ENCODE measurements around the gene SEBOX. TPM values are rescaled to one million over a fixed set of nuclear protein-coding genes. Genes with fewer than 3 reads are reported as not detected.

SEBOX gene
- total and polyA plus RNA-seq, 2 donors (not counting 1 experiment from before 2014, with no cell fraction given) = not detected

- Mint-ChIP-seq H3K27me3 (no peaks in the 10 kb centered on the region), H3K4me1 (peaks cover 22% of the 10 kb centered on the region), H3K4me3 (no peak overlapping the region), H3K27ac (no peak overlapping the region), H3K9me3 (ENCODE audit: insufficient read depth) (no peaks in the 10 kb centered on the region)
- Histone ChIP-seq H3K9me3 (ENCODE audit: control extremely low read depth in 1 of 3, control insufficient read depth in 2 of 3, insufficient read depth in 1 of 3, low read length in 2 of 3) (no peaks in the 10 kb centered on the region), H2AFZ (ENCODE audit: insufficient read depth, low read depth, low read length, poor library complexity, severe bottlenecking) (no peak overlapping the region), H3K9ac (ENCODE audit: low read length) (no peak overlapping the region), H3K79me2 (ENCODE audit: control insufficient read depth, insufficient read depth, low read length) (no peaks in the 10 kb centered on the region), H3K27me3 (replicated peaks in 1 of 4; ENCODE audit: control extremely low read depth in 1 of 4, control insufficient read depth in 3 of 4, insufficient read depth in 4 of 4, low read length in 3 of 4) (no peaks in the 10 kb centered on the region), H3K4me2 (replicated peaks; ENCODE audit: low read depth, low read length, poor library complexity, severe bottlenecking) (no peak overlapping the region), H4K20me1 (ENCODE audit: control insufficient read depth, insufficient read depth, low read length, poor library complexity, severe bottlenecking) (no peaks in the 10 kb centered on the region), H3K4me3 (ENCODE audit: control extremely low read depth in 1 of 5, extremely low read depth in 1 of 5, insufficient read depth in 1 of 5, low read depth in 2 of 5, low read length in 4 of 5) (no peak overlapping the region), H3K36me3 (replicated peaks in 1 of 2; ENCODE audit: control extremely low read depth in 1 of 2, control insufficient read depth in 1 of 2, extremely low read depth in 1 of 2, insufficient read depth in 2 of 2, low read length in 1 of 2) (no peaks in the 10 kb centered on the region), H3K27ac (ENCODE audit: low read length in 2 of 2) (no peak overlapping the region), H3K4me1 (ENCODE audit: control insufficient read depth in 2 of 2, insufficient read depth in 2 of 2, low read length in 2 of 2) (peaks cover 13 to 22% of the 10 kb centered on the region in 2 donors)
- DNase-seq = no peak
- ChIA-PET POLR2A (no interaction called here), CTCF (no interaction called here)
- intact Hi-C loops (cut with micrococcal nuclease) = loop anchor here (5.0 kb wide), 1 partner anchor 34 kb away; no protein-coding TSS in a partner anchor
- WGBS (ENCODE audit: insufficient coverage) = 100% methylated on average over 1 of the region's 4 CpGs
- no peak for ATAC-seq (ENCODE audit: low read depth)
- TF ChIP-seq CTCF (IDR thresholded peaks at IDR 0.05) (no peak), EZH2 (IDR thresholded peaks at IDR 0.05; ENCODE audit: borderline replicate concordance, insufficient read depth, low read depth, low read length, poor library complexity, severe bottlenecking) (no peak)
These were observed 48.9 kb downstream of the SEBOX start for GRCh38 chr17:28315846-28316705.

- WGBS (ENCODE audit: insufficient coverage) = no CpG with 5 or more reads among the region's 2 CpGs
- no peaks in the 10 kb centered on the region for H3K36me3 ChIP-seq (replicated peaks in 1 of 2; ENCODE audit: control extremely low read depth in 1 of 2, control insufficient read depth in 1 of 2, extremely low read depth in 1 of 2, insufficient read depth in 2 of 2, low read length in 1 of 2)
- no peaks in the 10 kb centered on the region for H3K79me2 ChIP-seq (ENCODE audit: control insufficient read depth, insufficient read depth, low read length)
- Mint-ChIP-seq H3K27ac (no peak overlapping the region), H3K4me1 (peaks cover 13% of the 10 kb centered on the region), H3K27me3 (no peaks in the 10 kb centered on the region), H3K9me3 (ENCODE audit: insufficient read depth) (no peaks in the 10 kb centered on the region), H3K4me3 (no peak overlapping the region)
- intact Hi-C loops (cut with micrococcal nuclease) = no loop called here
- peaks cover 4 to 9% of the 10 kb centered on the region in 2 donors for H3K4me1 ChIP-seq (ENCODE audit: control insufficient read depth in 2 of 2, insufficient read depth in 2 of 2, low read length in 2 of 2)
- ChIA-PET CTCF (no interaction called here), POLR2A (no interaction called here)
- DNase-seq (no peak), ATAC-seq (ENCODE audit: low read depth) (no peak)
- no peak overlapping the region for H3K4me3 ChIP-seq (ENCODE audit: control extremely low read depth in 1 of 5, extremely low read depth in 1 of 5, insufficient read depth in 1 of 5, low read depth in 2 of 5, low read length in 4 of 5)
- H3K27me3 ChIP-seq (replicated peaks in 1 of 4; ENCODE audit: control extremely low read depth in 1 of 4, control insufficient read depth in 3 of 4, insufficient read depth in 4 of 4, low read length in 3 of 4) = no peaks in the 10 kb centered on the region
- H2AFZ ChIP-seq (ENCODE audit: insufficient read depth, low read depth, low read length, poor library complexity, severe bottlenecking) = no peak overlapping the region
- no peak for TF ChIP-seq EZH2 (IDR thresholded peaks at IDR 0.05; ENCODE audit: borderline replicate concordance, insufficient read depth, low read depth, low read length, poor library complexity, severe bottlenecking)
- no peak for TF ChIP-seq CTCF (IDR thresholded peaks at IDR 0.05)
- no peaks in the 10 kb centered on the region for H3K9me3 ChIP-seq (ENCODE audit: control extremely low read depth in 1 of 3, control insufficient read depth in 2 of 3, insufficient read depth in 1 of 3, low read length in 2 of 3)
- no peaks in the 10 kb centered on the region for H4K20me1 ChIP-seq (ENCODE audit: control insufficient read depth, insufficient read depth, low read length, poor library complexity, severe bottlenecking)
- H3K9ac ChIP-seq (ENCODE audit: low read length) = no peak overlapping the region
- H3K27ac ChIP-seq (ENCODE audit: low read length in 2 of 2) = no peak overlapping the region
- no peak overlapping the region for H3K4me2 ChIP-seq (replicated peaks; ENCODE audit: low read depth, low read length, poor library complexity, severe bottlenecking)
These were observed 51.2 kb downstream of the SEBOX start for GRCh38 chr17:28313841-28314240.

All from B cell (primary cell).